IPS-18c (cell line): ENCODE measurements around the gene CEP162.
"Not testable (repeated sequence)": the region's sequence is repeated elsewhere in the genome, so short reads cannot be mapped to it uniquely, and the experiment has no call there.

Experiments
- H3K4me3 ChIP-seq: 2 replicates; pipeline ENCODE4 v1.7.0; 2013; ENCODE audit warnings: low read depth, mild to moderate bottlenecking, low read length, moderate library complexity; ENCODE audit not compliant: insufficient read depth
- H3K9me3 ChIP-seq: one replicate; pipeline ENCODE4 v1.6.1; 2013; ENCODE audit warnings: mild to moderate bottlenecking, low read length, moderate library complexity; ENCODE audit not compliant: control insufficient read depth, insufficient read depth

Gene CEP162

GRCh38 chr6:84177241-84177640, 50.2 kb downstream of the CEP162 start:
- Histone ChIP-seq H3K4me3 (no peak overlapping the region), H3K9me3 (no peaks in the 10 kb centered on the region)

- Histone ChIP-seq H3K4me3 (no peak overlapping the region), H3K9me3 (no peaks in the 10 kb centered on the region)
Observed at GRCh38 chr6:84172574-84172973, 54.9 kb downstream of the CEP162 start.

GRCh38 chr6:84172080-84172479, 55.4 kb downstream of the CEP162 start:
- no peak overlapping the region for H3K4me3 ChIP-seq

GRCh38 chr6:84167457-84167856, 60.0 kb downstream of the CEP162 start:
- Histone ChIP-seq H3K9me3 (no peaks in the 10 kb centered on the region), H3K4me3 (no peak overlapping the region)

More at GRCh38 chr6:84172080-84172479, 55.4 kb downstream of the CEP162 start:
- H3K9me3 ChIP-seq = no peaks in the 10 kb centered on the region

GRCh38 chr6:84166395-84166794, 61.0 kb downstream of the CEP162 start:
- no peaks in the 10 kb centered on the region for H3K9me3 ChIP-seq
- no peak overlapping the region for H3K4me3 ChIP-seq

- H3K9me3 ChIP-seq, H3K4me3 ChIP-seq: not testable (repeated sequence)
Observed at GRCh38 chr6:84164328-84164727, 63.1 kb downstream of the CEP162 start.

- H3K4me3 ChIP-seq = no peak overlapping the region
Observed at GRCh38 chr6:84161190-84161589, 66.3 kb downstream of the CEP162 start.

GRCh38 chr6:84156306-84156705, 71.1 kb downstream of the CEP162 start:
- Histone ChIP-seq H3K9me3 (no peaks in the 10 kb centered on the region), H3K4me3 (no peak overlapping the region)

More at GRCh38 chr6:84161190-84161589, 66.3 kb downstream of the CEP162 start:
- H3K9me3 ChIP-seq = no peaks in the 10 kb centered on the region

GRCh38 chr6:84151669-84152068, 75.8 kb downstream of the CEP162 start:
- H3K4me3 ChIP-seq = no peak overlapping the region

GRCh38 chr6:84150705-84151104, 76.7 kb downstream of the CEP162 start:
- Histone ChIP-seq H3K4me3 (no peak overlapping the region), H3K9me3 (no peaks in the 10 kb centered on the region)

More at GRCh38 chr6:84151669-84152068, 75.8 kb downstream of the CEP162 start:
- no peaks in the 10 kb centered on the region for H3K9me3 ChIP-seq

GRCh38 chr6:84141521-84141920, 85.9 kb downstream of the CEP162 start:
- no peak overlapping the region for H3K4me3 ChIP-seq

GRCh38 chr6:84139311-84139710, 88.1 kb downstream of the CEP162 start:
- Histone ChIP-seq H3K4me3 (no peak overlapping the region), H3K9me3 (peaks cover 2% of the 10 kb centered on the region)

More at GRCh38 chr6:84141521-84141920, 85.9 kb downstream of the CEP162 start:
- no peaks in the 10 kb centered on the region for H3K9me3 ChIP-seq

- Histone ChIP-seq H3K4me3 (no peak overlapping the region), H3K9me3 (peaks cover 6% of the 10 kb centered on the region)
Observed at GRCh38 chr6:84137989-84138575, 89.4 kb downstream of the CEP162 start.

- Histone ChIP-seq H3K4me3 (no peak overlapping the region), H3K9me3 (peaks cover 6% of the 10 kb centered on the region)
Observed at GRCh38 chr6:84137051-84137375, 90.4 kb downstream of the CEP162 start.

GRCh38 chr6:84136364-84137050, 90.9 kb downstream of the CEP162 start:
- Histone ChIP-seq H3K9me3 (peaks cover 6% of the 10 kb centered on the region), H3K4me3 (no peak overlapping the region)

GRCh38 chr6:84135291-84135690, 92.2 kb downstream of the CEP162 start:
- Histone ChIP-seq H3K4me3 (no peak overlapping the region), H3K9me3 (peaks cover 6% of the 10 kb centered on the region)

- H3K9me3 ChIP-seq, H3K4me3 ChIP-seq: not testable (repeated sequence)
Observed at GRCh38 chr6:84133385-84133784, 94.1 kb downstream of the CEP162 start.

GRCh38 chr6:84129588-84129987, 97.9 kb downstream of the CEP162 start:
- H3K4me3 ChIP-seq, H3K9me3 ChIP-seq: not testable (repeated sequence)

- Histone ChIP-seq H3K4me3 (no peak overlapping the region), H3K9me3 (no peaks in the 10 kb centered on the region)
Observed at GRCh38 chr6:84123186-84123585, 104.3 kb downstream of the CEP162 start.
